Brain microvascular endothelial cell (primary cell): Measurements from ENCODE around the gene UNC45A.

Source experiments
- DNase-seq: peaks from one replicate; pipeline ENCODE4 v3.0.0-alpha.2; 2020
- H3K27ac ChIP-seq: fragments of 250-450 bp; sonication (Bioruptor Pico); 2 replicates; pipeline ENCODE4 v1.5.1; 2020; ENCODE audit warnings: mild to moderate bottlenecking, moderate library complexity
- H3K27me3 ChIP-seq: fragments of 250-450 bp; sonication (Bioruptor Pico); replicated peaks from 2 replicates; pipeline ENCODE4 v1.5.1; 2020; ENCODE audit warnings: mild to moderate bottlenecking
- H3K36me3 ChIP-seq: fragments of 250-450 bp; sonication (Bioruptor Pico); replicated peaks from 2 replicates; pipeline ENCODE4 v1.5.1; 2020; ENCODE audit warnings: mild to moderate bottlenecking
- H3K4me3 ChIP-seq: 2 replicates; pipeline ENCODE4 v1.5.1; 2011; ENCODE audit warnings: low read depth, mild to moderate bottlenecking, control low read depth, low read length, moderate library complexity
- CTCF ChIP-seq: IDR thresholded peaks from 2 replicates; pipeline ENCODE4 v1.5.1; 2011; ENCODE audit warnings: low read depth, mild to moderate bottlenecking, moderate library complexity, low read length, control low read depth, inconsistent platforms; ENCODE audit errors: missing control alignments
- in situ Hi-C: cut with HindIII; loops from 2 replicates; pipeline ENCODE4 v1.10.0; 2017; ENCODE audit warnings: low sequenced_read_pairs, low pct_ligation_motif_present

The UNC45A gene

DNA sequence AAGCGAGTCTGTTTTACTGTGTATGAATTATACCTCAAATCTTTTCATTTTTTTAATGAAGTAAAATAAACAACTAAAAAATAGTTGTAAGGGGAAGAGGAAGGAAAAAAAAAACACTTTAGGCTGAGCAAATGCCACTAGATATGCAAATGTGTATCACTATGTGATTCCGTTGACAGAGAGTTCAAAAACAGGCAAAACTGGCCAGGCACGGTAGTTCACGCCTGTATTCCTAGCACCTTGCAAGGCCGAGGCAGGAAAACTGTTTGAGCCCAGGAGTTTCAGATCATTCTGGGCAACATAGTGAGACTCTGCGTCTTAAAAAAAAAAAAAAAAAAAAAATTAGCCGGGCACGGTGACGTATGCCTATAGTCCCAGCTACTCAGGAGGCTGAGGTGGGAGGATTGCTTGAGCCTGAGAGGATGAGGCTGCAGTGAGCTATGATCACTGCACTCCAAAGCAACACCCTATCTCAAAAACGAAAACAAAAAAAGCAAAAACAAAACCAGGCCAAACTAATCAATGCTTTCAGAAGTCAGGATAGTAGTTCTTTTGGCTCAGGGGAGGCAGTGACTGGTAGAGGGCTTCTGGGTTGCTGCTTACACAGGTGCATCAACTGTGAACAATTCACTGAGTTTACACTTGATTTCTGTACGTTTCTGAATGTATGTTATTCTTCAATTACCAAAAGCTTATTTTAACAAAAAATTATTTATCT lies 51.9 kb downstream of the UNC45A start:
- H3K27me3 ChIP-seq: no peaks in the 10 kb centered on the region
- H3K36me3 ChIP-seq: no peaks in the 10 kb centered on the region
- TF ChIP-seq CTCF: no peak
- in situ Hi-C loops: no loop called here
- H3K27ac ChIP-seq: no peak overlapping the region
- no peak for DNase-seq
- H3K4me3 ChIP-seq: no peak overlapping the region

DNA sequence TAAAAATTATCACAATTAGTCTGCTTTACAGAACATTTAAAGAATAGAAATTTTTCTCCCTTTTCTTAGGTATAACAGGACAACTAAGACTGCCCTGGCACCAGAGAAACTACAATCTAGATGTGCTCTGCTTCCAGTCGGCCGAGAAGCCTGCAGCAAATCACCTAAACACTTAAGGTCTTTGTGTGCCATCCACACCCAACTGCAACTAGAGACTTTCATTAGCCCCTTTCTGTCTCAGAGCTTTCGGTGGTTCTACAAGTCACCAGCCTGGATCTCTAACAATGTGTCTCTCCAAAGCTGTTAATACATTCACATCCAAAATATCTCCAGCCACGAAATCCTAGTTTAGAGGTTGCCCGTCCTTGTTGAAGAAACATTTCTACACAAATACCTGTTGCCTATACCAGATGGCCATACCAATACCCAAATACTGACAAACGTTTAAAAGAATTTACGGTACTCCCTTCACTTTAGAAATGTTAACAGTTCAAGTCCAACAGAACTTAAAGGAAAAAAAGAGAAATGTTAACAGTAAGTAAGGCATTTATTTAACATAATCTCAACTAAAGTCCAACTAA lies 52.6 kb downstream of the UNC45A start:
- H3K36me3 ChIP-seq: no peaks in the 10 kb centered on the region
- H3K27me3 ChIP-seq: no peaks in the 10 kb centered on the region
- in situ Hi-C loops: no loop called here
- no peak for DNase-seq
- H3K27ac ChIP-seq: no peak overlapping the region
- TF ChIP-seq CTCF: no peak
- H3K4me3 ChIP-seq: no peak overlapping the region

DNA sequence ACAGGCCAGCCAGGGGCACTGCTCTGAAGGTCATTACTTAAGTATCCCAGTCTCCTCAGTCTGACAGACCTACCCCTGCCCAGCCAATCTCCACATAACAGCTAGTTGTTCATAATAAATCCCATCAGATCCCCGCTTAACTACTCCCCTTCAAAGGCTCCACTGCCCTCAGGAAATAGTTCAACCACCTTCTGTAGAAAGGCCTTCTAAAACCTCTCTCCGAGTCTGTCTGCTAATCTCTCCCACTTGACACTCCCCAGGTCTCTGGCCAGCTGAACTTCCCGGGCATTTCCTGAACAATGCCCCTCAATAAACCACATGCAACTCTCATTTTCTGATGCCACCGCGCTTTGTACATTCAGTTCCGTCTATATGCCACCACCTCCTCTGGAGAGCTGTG lies 53.2 kb downstream of the UNC45A start:
- no peak for TF ChIP-seq CTCF
- no peaks in the 10 kb centered on the region for H3K27me3 ChIP-seq
- no peak for DNase-seq
- H3K36me3 ChIP-seq: no peaks in the 10 kb centered on the region
- no peak overlapping the region for H3K27ac ChIP-seq
- H3K4me3 ChIP-seq: no peak overlapping the region
- in situ Hi-C loops: no loop called here

DNA sequence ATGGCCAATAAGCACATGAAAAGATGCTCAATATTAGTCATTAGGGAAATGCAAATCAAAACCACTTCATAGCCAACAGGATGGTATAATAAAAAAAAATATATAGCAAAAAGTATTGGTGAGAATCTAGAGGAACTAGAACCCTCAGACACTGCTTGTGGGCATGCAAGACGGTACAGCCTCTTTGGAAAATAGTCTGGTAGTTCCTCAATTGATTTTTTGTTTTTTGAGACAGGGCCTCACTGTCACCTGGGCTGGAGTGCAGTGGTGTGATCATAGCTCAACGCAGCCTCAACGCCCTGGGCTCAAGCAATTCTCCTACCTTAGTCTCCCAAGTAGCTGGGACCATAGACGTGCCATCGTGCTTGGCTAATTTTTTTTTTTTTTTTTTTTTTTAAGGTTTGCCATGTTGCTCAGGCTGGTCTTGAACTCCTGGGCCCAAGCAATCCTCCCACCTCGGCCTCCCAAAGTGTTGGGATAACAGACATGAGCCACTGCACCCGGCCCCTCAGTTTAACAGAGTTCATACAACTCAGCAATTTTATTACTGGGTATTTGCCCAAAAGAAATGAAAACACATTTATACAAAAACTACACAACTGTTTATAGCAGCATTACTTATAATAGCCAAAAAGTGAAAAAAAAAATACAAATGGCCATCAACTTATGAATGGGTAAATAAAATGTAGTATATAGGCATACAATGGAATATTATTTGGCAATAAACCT lies 54.1 kb downstream of the UNC45A start:
- Histone ChIP-seq H3K36me3 (peaks cover under 1% of the 10 kb centered on the region), H3K4me3 (no peak overlapping the region), H3K27ac (no peak overlapping the region), H3K27me3 (no peaks in the 10 kb centered on the region)
- no peak for DNase-seq
- in situ Hi-C loops: no loop called here
- TF ChIP-seq CTCF: no peak

GRCh38 chr15:90990446-90990845 lies 55.4 kb downstream of the UNC45A start:
- no peak overlapping the region for H3K4me3 ChIP-seq
- peaks cover 2% of the 10 kb centered on the region for H3K36me3 ChIP-seq
- H3K27ac ChIP-seq: no peak overlapping the region
- no peak for TF ChIP-seq CTCF
- no peaks in the 10 kb centered on the region for H3K27me3 ChIP-seq
- DNase-seq: no peak
- in situ Hi-C loops: no loop called here
